Nephron (organoid): Measurements from ENCODE around the gene PCDH9.

Source experiments
- H3K27ac Mint-ChIP-seq, 3 experiments: 2 replicates each; pipeline ENCODE4 v1.8.0; 2020; ENCODE audit warnings: mixed read lengths in 3 of 3, mild to moderate bottlenecking in 2 of 3, moderate library complexity in 1 of 3
- H3K27me3 Mint-ChIP-seq: 2 replicates; pipeline ENCODE4 v1.8.0; 2021; ENCODE audit warnings: low read depth, mild to moderate bottlenecking, moderate library complexity, mixed read lengths
- H3K36me3 Mint-ChIP-seq: 2 replicates; pipeline ENCODE4 v1.8.0; 2020; ENCODE audit warnings: low read depth, mixed read lengths
- H3K4me1 Mint-ChIP-seq: 2 replicates; pipeline ENCODE4 v1.8.0; 2020; ENCODE audit warnings: mixed read lengths
- H3K4me3 Mint-ChIP-seq, 3 experiments: 2 replicates each; pipeline ENCODE4 v1.8.0; 2020; ENCODE audit warnings: mild to moderate bottlenecking in 3 of 3, mixed read lengths in 3 of 3, moderate library complexity in 2 of 3
- H3K9me3 Mint-ChIP-seq: 2 replicates; pipeline ENCODE4 v1.8.0; 2020; ENCODE audit warnings: mixed read lengths
- TF ChIP-seq, protein P1 (sequence below), 3 experiments: fragments of 200-600 bp; sonication (generic); IDR thresholded peaks; one replicate each; pipeline ENCODE4 v1.5.0; 2021; ENCODE audit warnings: antibody characterized with exemption in 3 of 3; ENCODE audit not compliant: unreplicated experiment in 3 of 3

Gene PCDH9

DNA sequence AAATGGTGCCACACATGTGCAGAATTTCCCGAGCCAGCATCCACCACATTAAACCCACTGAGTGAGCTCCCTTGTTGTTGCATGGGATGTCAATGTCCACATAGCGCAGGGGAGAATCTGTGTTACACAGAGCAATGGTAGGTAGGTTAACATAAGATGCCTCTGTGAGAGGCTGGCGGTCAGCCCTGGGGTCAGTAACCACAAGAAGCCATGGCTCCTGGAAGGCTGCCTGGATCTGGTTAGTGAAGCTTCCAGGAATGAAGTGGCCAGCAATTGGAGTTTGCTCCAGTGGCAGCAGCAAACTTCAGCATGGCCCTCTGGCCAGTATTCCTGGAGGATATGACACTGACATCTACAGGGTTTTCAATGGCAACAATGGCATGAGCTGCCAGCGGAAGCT, 37.0 kb upstream of the PCDH9 start:
- Mint-ChIP-seq H3K27me3 (no peaks in the 10 kb centered on the region), H3K4me3 (no peak overlapping the region), H3K36me3 (no peaks in the 10 kb centered on the region), H3K27ac (no peak overlapping the region), H3K4me1 (no peaks in the 10 kb centered on the region), H3K9me3 (peaks cover 2% of the 10 kb centered on the region)
- TF ChIP-seq, protein P1, sequence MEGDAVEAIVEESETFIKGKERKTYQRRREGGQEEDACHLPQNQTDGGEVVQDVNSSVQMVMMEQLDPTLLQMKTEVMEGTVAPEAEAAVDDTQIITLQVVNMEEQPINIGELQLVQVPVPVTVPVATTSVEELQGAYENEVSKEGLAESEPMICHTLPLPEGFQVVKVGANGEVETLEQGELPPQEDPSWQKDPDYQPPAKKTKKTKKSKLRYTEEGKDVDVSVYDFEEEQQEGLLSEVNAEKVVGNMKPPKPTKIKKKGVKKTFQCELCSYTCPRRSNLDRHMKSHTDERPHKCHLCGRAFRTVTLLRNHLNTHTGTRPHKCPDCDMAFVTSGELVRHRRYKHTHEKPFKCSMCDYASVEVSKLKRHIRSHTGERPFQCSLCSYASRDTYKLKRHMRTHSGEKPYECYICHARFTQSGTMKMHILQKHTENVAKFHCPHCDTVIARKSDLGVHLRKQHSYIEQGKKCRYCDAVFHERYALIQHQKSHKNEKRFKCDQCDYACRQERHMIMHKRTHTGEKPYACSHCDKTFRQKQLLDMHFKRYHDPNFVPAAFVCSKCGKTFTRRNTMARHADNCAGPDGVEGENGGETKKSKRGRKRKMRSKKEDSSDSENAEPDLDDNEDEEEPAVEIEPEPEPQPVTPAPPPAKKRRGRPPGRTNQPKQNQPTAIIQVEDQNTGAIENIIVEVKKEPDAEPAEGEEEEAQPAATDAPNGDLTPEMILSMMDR (IDR thresholded peaks at IDR 0.05; ENCODE audit: unreplicated experiment in 3 of 3), result no peak

DNA sequence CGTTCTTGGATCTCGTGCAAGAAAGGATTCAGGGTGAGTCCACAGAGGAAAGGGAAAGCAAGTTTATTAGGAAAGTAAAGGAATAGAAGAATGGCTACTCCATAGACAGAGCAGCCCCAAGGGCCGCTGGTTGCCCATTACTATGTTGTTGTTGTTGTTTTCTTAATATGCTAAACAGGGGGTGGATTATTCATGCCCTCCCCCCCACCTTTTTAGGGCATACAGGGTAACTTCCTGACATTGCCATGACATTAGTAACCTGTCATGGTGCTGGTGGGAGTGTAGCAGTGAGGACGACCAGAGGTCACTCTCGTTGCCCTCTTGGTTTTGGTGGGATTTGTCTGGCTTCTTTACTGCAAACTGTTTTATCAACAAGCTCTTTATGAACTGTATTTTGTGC, 29.1 kb upstream of the PCDH9 start:
- Mint-ChIP-seq H3K27ac (no peak overlapping the region), H3K36me3 (no peaks in the 10 kb centered on the region), H3K4me1 (no peaks in the 10 kb centered on the region), H3K4me3 (no peak overlapping the region), H3K27me3 (no peaks in the 10 kb centered on the region), H3K9me3 (no peaks in the 10 kb centered on the region)
- TF ChIP-seq, protein P1 (IDR thresholded peaks at IDR 0.05; ENCODE audit: unreplicated experiment in 3 of 3), result no peak

DNA sequence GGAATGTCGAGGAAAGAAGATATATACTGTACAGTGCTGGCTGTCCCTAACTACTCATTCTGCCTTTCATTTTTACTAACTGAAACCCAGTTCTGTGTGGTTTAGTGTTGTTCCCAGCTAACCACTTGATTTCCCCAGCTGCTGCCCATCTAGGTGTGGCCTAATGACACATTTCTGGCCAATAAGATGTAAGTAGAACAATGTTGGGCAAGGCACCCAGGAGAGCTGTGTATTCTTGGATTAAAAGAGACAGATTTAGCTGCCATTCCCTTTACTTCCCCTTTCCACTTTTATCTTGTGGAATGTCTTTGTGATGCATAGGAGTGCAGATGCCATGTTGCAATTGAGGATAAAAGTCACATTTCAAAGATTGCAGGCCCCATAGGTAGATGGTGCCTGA, 28.3 kb upstream of the PCDH9 start:
- Mint-ChIP-seq H3K36me3 (no peaks in the 10 kb centered on the region), H3K27ac (no peak overlapping the region), H3K4me3 (no peak overlapping the region), H3K4me1 (peaks cover 4% of the 10 kb centered on the region), H3K9me3 (no peaks in the 10 kb centered on the region), H3K27me3 (no peaks in the 10 kb centered on the region)
- TF ChIP-seq, protein P1 (IDR thresholded peaks at IDR 0.05; ENCODE audit: unreplicated experiment in 3 of 3), result no peak

DNA sequence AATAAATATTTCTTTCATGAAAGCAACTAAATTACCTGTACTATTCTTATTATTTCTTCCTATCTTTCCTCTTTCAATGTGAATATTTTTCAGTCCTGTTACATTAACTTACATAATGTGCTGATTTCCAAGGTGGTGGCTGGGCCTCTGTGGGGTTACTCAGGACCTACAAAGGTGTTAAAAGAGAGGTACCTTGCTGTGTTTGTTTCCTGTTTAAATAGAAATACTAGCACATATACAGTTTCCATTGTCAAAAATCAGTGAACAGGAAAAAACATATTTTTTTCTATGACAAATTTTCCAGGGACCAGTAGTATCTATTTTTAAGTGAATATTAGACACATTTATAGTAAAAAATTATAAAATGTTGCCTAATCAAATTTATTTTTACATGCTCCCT, 8.7 kb upstream of the PCDH9 start:
- Mint-ChIP-seq H3K4me3 (no peak overlapping the region), H3K36me3 (no peaks in the 10 kb centered on the region), H3K4me1 (no peaks in the 10 kb centered on the region), H3K27ac (no peak overlapping the region), H3K27me3 (no peaks in the 10 kb centered on the region), H3K9me3 (no peaks in the 10 kb centered on the region)
- TF ChIP-seq, protein P1 (IDR thresholded peaks at IDR 0.05; ENCODE audit: unreplicated experiment in 3 of 3), result no peak

DNA sequence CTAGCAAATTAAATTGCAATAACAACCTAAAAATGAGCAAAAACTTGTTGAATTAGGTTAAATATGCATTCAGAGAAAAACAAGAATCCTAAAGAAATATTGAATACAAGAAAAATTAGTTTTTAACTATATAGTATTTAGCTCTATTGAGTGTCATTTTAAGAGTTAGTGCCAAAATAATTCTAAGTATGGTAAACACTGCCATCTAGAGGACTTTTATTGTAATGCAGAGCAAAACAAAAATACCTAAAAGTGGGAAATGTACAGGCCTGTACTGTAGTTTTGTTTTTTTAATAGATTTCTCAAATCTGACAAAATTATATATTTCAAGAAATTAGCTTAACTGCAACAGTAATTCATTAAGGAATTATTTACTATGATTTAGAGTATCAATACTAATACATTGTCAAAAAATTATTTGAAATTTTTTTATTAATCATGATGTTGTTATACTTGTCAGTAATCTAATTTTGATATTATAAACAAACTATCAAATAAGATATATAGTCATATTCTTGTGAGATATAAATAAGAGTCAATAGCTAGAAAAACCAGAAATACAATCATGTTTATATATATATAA, 8.2 kb upstream of the PCDH9 start:
- TF ChIP-seq, protein P1 (IDR thresholded peaks at IDR 0.05; ENCODE audit: unreplicated experiment in 3 of 3), result peak; percentile 64 to 89 (median 69)
- Mint-ChIP-seq H3K27ac (no peak overlapping the region), H3K4me3 (no peak overlapping the region), H3K36me3 (no peaks in the 10 kb centered on the region), H3K4me1 (no peaks in the 10 kb centered on the region), H3K9me3 (no peaks in the 10 kb centered on the region), H3K27me3 (no peaks in the 10 kb centered on the region)

DNA sequence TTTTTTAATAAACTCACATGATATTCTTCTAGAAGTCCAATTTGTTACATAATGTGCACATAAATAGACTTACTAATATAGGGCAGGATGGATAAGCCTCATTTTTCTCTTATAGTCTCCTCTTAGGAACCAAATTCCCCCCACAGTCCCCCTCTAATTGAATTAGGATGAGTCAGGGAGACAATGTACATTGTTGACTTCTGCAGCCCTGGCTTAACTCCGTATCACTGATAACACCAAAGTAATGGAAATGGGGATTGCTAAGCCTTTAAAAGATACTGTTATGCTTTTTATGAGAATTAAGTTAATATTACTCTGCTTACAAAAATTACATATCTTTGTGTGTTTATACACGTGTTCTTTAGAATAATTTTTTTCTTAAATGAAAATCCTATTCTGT, 5.1 kb upstream of the PCDH9 start:
- Mint-ChIP-seq H3K4me3 (no peak overlapping the region), H3K27me3 (no peaks in the 10 kb centered on the region), H3K27ac (no peak overlapping the region), H3K9me3 (no peaks in the 10 kb centered on the region), H3K36me3 (no peaks in the 10 kb centered on the region), H3K4me1 (peaks cover 5% of the 10 kb centered on the region)
- TF ChIP-seq, protein P1 (IDR thresholded peaks at IDR 0.05; ENCODE audit: unreplicated experiment in 3 of 3), result no peak
